Common myeloid progenitor, CD34-positive (primary cell): ENCODE data around the gene ACOT12.
A peak's percentile ranks its signal among the peaks of the same experiment; 100 is the strongest.

Experiments
- CTCF ChIA-PET: fragments of 350-600 bp; sonication (Branson Sonifier 250); formaldehyde crosslinking; loops from one replicate; lab custom pipeline; 2021; ENCODE audit warnings: antibody characterized with exemption; lab: Charles Lee
- POLR2A ChIA-PET: fragments of 350-600 bp; sonication (Branson Sonifier 250); formaldehyde crosslinking; loops from one replicate; lab custom pipeline; 2021; ENCODE audit warnings: antibody characterized with exemption; lab: Charles Lee
- DNase-seq, 3 donors: peaks; one replicate each; pipeline versions ENCODE4 v3.0.0 to v3.0.0-alpha.2; 2013
- H3K27ac ChIP-seq, 2 experiments: 1 replicate in 1 of 2; 2 replicates in 1 of 2; pipeline ENCODE4 v1.7.0; 2013; ENCODE audit warnings: inconsistent platforms in 2 of 2, low read length in 2 of 2, mild to moderate bottlenecking in 2 of 2, low read depth in 1 of 2, moderate library complexity in 1 of 2; ENCODE audit not compliant: severe bottlenecking in 2 of 2, insufficient read depth in 1 of 2, poor library complexity in 1 of 2
- H3K27me3 ChIP-seq, 5 experiments: replicated peaks in 2 of 5; 1 replicate in 3 of 5; 2 replicates in 2 of 5; pipeline versions ENCODE4 v1.6.1 to v1.7.0; 2013; ENCODE audit warnings: low read length in 4 of 5, mild to moderate bottlenecking in 2 of 5, moderate library complexity in 2 of 5, inconsistent platforms in 1 of 5; ENCODE audit not compliant: insufficient read depth in 5 of 5, control insufficient read depth in 4 of 5
- H3K36me3 ChIP-seq, 4 experiments: 1 replicate in 2 of 4; 2 replicates in 2 of 4; pipeline versions ENCODE4 v1.6.1 to v1.7.0; 2013; ENCODE audit warnings: low read length in 3 of 4, control low read depth in 1 of 4, mild to moderate bottlenecking in 1 of 4; ENCODE audit not compliant: control insufficient read depth in 4 of 4, insufficient read depth in 4 of 4
- H3K4me1 ChIP-seq, 4 experiments: 1 replicate in 3 of 4; 2 replicates in 1 of 4; pipeline versions ENCODE4 v1.6.1 to v1.7.1; 2013; ENCODE audit warnings: low read length in 3 of 4, mild to moderate bottlenecking in 3 of 4, control low read depth in 1 of 4, inconsistent platforms in 1 of 4, moderate library complexity in 1 of 4; ENCODE audit not compliant: control insufficient read depth in 4 of 4, insufficient read depth in 4 of 4; ENCODE audit errors: control extremely low read depth in 1 of 4
- H3K4me3 ChIP-seq, 7 experiments: 1 replicate in 4 of 7; 2 replicates in 3 of 7; pipeline versions ENCODE4 v1.5.1 to v1.7.0; 2013; ENCODE audit warnings: mild to moderate bottlenecking in 7 of 7, low read length in 6 of 7, moderate library complexity in 6 of 7, inconsistent platforms in 2 of 7, low read depth in 2 of 7, control low read depth in 1 of 7; ENCODE audit not compliant: insufficient read depth in 4 of 7, control insufficient read depth in 1 of 7; ENCODE audit errors: extremely low read depth in 1 of 7
- H3K9me3 ChIP-seq, 5 experiments: 1 replicate in 4 of 5; 2 replicates in 1 of 5; pipeline versions ENCODE4 v1.6.1 to v1.7.1; 2013; ENCODE audit warnings: low read length in 4 of 5, mild to moderate bottlenecking in 2 of 5, inconsistent platforms in 1 of 5, low read depth in 1 of 5, moderate library complexity in 1 of 5; ENCODE audit not compliant: control insufficient read depth in 4 of 5, insufficient read depth in 2 of 5; ENCODE audit errors: control extremely low read depth in 1 of 5
- WGBS: methylation state at CpG from one replicate; pipeline ENCODE4 v1.1.5; 2013; ENCODE audit not compliant: insufficient coverage; 5-methylcytosine and 5-hydroxymethylcytosine counted together

Gene ACOT12

GRCh38 chr5:81427566-81427965, 33.6 kb upstream of the ACOT12 start:
- 100% methylated on average over 1 of the region's 1 CpG for WGBS
- H3K4me3 ChIP-seq, result no peak overlapping the region
- peaks cover 0 to 24% (median 12%) of the 10 kb centered on the region in 4 experiments for H3K36me3 ChIP-seq
- H3K4me1 ChIP-seq, result peaks cover 3 to 32% (median 12%) of the 10 kb centered on the region in 4 experiments
- CTCF ChIA-PET, result interaction anchor here (1.2 to 1.5 kb wide), 3 partner anchors 403 to 547 kb away, joined by 3 read pairs; no protein-coding TSS in a partner anchor
- DNase-seq, result no peak
- no peaks in the 10 kb centered on the region for H3K27me3 ChIP-seq
- POLR2A ChIA-PET, result no interaction called here
- no peaks in the 10 kb centered on the region for H3K9me3 ChIP-seq
- no peak overlapping the region for H3K27ac ChIP-seq

DNA sequence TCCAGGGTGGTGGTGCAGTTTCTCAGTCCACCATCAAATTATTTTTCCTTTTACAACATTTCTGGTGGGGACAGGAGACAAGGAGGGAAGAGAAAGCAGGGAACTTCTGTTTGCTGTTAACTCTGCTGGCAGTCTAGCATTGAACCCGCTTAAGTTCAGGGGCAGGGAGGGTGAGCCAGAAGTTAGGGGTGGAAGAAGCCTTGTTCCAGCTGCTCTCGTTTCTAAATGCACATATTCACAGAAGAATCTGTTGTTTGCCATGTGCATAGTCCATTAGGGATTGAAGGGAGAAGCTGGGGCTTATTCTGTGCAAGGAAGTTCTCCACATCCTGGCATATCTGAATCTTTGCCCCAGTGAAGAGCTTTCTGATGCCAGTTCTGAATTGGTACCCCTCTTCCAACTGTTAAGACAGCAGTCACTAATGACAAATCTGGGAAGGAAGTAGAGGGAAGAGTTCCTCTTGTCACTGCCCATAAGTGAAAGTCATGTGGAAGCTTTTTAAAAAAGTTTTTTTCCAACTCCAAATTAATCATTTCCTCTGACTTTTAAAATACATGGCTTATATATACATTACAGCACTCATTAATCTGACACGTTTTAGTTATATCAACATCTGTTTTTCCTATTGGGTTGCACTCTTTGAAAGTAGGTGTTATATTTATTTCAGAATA, 32.6 kb upstream of the ACOT12 start:
- Histone ChIP-seq H3K4me3 (no peak overlapping the region), H3K27ac (peak overlapping the region in 1 of 2 experiments; percentile 41), H3K27me3 (no peaks in the 10 kb centered on the region), H3K36me3 (peaks cover 4 to 27% (median 10%) of the 10 kb centered on the region in 4 experiments), H3K4me1 (peaks cover 3 to 32% (median 12%) of the 10 kb centered on the region in 4 experiments), H3K9me3 (no peaks in the 10 kb centered on the region)
- POLR2A ChIA-PET, result no interaction called here
- CTCF ChIA-PET, result interaction anchor here (1.1 to 2.1 kb wide), 8 partner anchors 25 to 741 kb away, joined by 3 to 9 read pairs (median 4); no protein-coding TSS in a partner anchor
- no peak for DNase-seq
- 100% methylated on average over 1 of the region's 3 CpGs for WGBS

DNA sequence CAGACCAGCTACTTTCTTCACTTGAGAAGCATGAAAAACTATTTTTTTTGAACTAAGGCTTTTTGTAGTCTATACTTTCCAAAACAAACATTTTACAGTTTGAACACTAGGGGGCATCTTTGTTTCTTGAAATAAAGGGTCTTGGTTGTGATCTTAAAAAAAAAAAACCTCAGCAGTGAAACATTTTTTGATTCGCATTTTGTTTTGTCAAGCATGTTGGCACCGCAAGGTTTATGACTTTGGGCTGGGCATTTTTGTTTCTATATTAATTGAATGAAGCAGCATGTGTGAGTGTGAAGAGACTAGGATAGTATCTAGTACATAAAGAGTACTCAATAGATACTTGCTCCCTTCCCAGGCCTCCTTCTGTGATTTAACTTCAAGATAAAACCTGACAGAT, 31.6 kb upstream of the ACOT12 start:
- Histone ChIP-seq H3K27me3 (no peaks in the 10 kb centered on the region), H3K9me3 (no peaks in the 10 kb centered on the region), H3K27ac (peak overlapping the region in 1 of 2 experiments; percentile 41), H3K36me3 (peaks cover 4 to 27% (median 12%) of the 10 kb centered on the region in 4 experiments), H3K4me3 (no peak overlapping the region), H3K4me1 (peaks cover 6 to 38% (median 20%) of the 10 kb centered on the region in 4 experiments)
- ChIA-PET CTCF (interaction anchor here (0.8 to 2.1 kb wide), 8 partner anchors 25 to 833 kb away, joined by 3 to 9 read pairs (median 4); partner anchors contain the start of gene SSBP2), POLR2A (no interaction called here)
- peak; percentile 57 to 77 (median 77) for DNase-seq
- 0% methylated on average over 1 of the region's 2 CpGs for WGBS

- no peak for DNase-seq
- H3K9me3 ChIP-seq, result no peaks in the 10 kb centered on the region
- H3K27me3 ChIP-seq, result no peaks in the 10 kb centered on the region
- no peak overlapping the region for H3K4me3 ChIP-seq
- WGBS, result no CpG with 5 or more reads among the region's 1 CpG
- peaks cover 4 to 27% (median 12%) of the 10 kb centered on the region in 4 experiments for H3K36me3 ChIP-seq
- POLR2A ChIA-PET, result no interaction called here
- CTCF ChIA-PET, result interaction anchor here (0.8 to 2.1 kb wide), 5 partner anchors 26 to 834 kb away, joined by 3 to 9 read pairs (median 3); partner anchors contain the start of gene SSBP2
- H3K4me1 ChIP-seq, result peaks cover 7 to 45% (median 27%) of the 10 kb centered on the region in 4 experiments
- no peak overlapping the region for H3K27ac ChIP-seq
Measured at GRCh38 chr5:81424728-81425127, 30.8 kb upstream of the ACOT12 start.

DNA sequence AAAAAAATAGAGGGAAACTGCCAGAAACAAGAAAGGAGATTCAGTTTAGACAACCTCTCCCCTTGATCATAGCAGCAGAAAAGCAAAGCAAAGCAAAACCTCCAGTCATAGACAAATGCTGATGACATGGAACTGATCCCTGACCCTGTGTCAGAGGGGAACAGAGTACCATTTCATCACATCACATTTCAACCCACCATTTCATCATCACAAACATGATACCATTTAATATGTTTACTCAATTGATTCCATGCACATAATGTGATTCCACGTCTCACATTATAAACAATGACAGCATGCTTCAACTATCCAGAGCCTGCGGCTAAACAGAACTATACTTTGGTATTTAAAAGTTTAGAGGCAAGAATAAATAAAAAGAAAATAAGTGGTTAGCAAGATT, 28.7 kb upstream of the ACOT12 start:
- no peak overlapping the region for H3K27ac ChIP-seq

DNA sequence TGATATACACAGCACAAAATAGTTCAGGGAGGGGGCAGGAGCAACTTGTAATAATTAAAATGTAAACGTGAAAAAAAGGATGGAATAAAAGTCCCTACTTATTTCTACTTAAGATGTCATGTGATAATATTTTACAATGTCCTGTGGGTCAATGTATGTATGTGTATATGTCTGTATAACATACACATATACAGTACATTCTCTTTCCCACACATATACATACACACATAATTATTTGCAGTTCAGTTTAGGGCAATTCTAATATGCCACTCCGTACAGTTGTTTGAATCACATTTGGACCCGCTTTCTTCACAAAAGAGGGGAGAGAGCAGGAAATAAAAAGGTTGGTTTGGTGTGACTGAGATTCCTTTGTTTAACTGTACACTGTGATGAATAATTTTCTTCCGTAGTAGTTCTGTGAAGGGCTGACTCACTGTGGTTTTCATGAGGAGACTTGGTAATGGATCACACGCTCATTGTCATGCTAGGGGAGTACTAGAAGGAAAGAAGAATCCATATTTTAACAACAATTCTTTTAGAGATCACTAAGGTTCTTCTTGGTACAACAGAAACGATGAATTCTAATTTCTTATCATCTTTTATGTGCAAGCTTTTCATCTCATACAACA, 26.2 kb upstream of the ACOT12 start:
- Histone ChIP-seq H3K9me3 (no peaks in the 10 kb centered on the region), H3K4me3 (peak overlapping the region in 2 of 7 experiments; percentile 24 to 55), H3K36me3 (peaks cover 15 to 32% (median 18%) of the 10 kb centered on the region in 4 experiments), H3K4me1 (peaks cover 4 to 24% (median 14%) of the 10 kb centered on the region in 4 experiments), H3K27ac (peak overlapping the region; percentile 41 to 77), H3K27me3 (no peaks in the 10 kb centered on the region)
- CTCF ChIA-PET, result interaction anchor here (1.0 kb wide), 1 partner anchor 745 kb away, joined by 3 read pairs; no protein-coding TSS in a partner anchor
- 0% methylated on average over 1 of the region's 6 CpGs for WGBS
- DNase-seq, result peak; percentile 79 to 93 (median 90)
- POLR2A ChIA-PET, result no interaction called here

More for the DNA sequence above, 28.7 kb upstream of the ACOT12 start:
- H3K9me3 ChIP-seq, result no peaks in the 10 kb centered on the region
- ChIA-PET POLR2A (no interaction called here), CTCF (interaction anchor here (1.0 to 1.3 kb wide), 3 partner anchors 8 to 683 kb away, joined by 3 read pairs; no protein-coding TSS in a partner anchor)
- no peak for DNase-seq
- 100% methylated on average over 1 of the region's 2 CpGs for WGBS
- H3K27me3 ChIP-seq, result no peaks in the 10 kb centered on the region
- peaks cover 7 to 41% (median 28%) of the 10 kb centered on the region in 4 experiments for H3K4me1 ChIP-seq
- peaks cover 11 to 36% (median 19%) of the 10 kb centered on the region in 4 experiments for H3K36me3 ChIP-seq
- no peak overlapping the region for H3K4me3 ChIP-seq
